OCI-LY3 (cell line): ENCODE results near the gene CDK11A.
"Not testable (repeated sequence)": the region's sequence is repeated elsewhere in the genome, so short reads cannot be mapped to it uniquely, and the experiment has no call there.

Experiments
- CTCF ChIP-seq: fragments of 200-600, 300-600 bp; sonication (generic); IDR thresholded peaks from 2 replicates; pipeline ENCODE4 v1.5.1; 2014; ENCODE audit warnings: antibody characterized with exemption, low read length, low read depth
- EZH2phosphoT487 ChIP-seq: fragments of 200-600 bp; shearing (Covaris generic); IDR thresholded peaks from 2 replicates; pipeline ENCODE4 v1.6.1; 2018; ENCODE audit warnings: antibody characterized with exemption, mixed run types, low read depth

- not testable (repeated sequence) for TF ChIP-seq CTCF, EZH2phosphoT487
Observed at GRCh38 chr1:1749941-1750340, 25.8 kb upstream of the CDK11A start.
